ENCODE data around the gene PNLIPRP2. TPM values are rescaled to one million over a fixed set of nuclear protein-coding genes. Genes with fewer than 3 reads are reported as not detected.

Gene PNLIPRP2
- total and polyA plus RNA-seq, 7 donors = 0.01 to 0.91 (median 0.14) TPM; not detected in 3

- H3K9me3 ChIP-seq = no peaks in the 10 kb centered on the region
- ATAC-seq = no peak
Measured at GRCh38 chr10:116611153-116611545, 9.6 kb upstream of the PNLIPRP2 start.

GRCh38 chr10:116612107-116612769, 8.5 kb upstream of the PNLIPRP2 start:
- ATAC-seq = no peak
- TF ChIP-seq, protein P1, sequence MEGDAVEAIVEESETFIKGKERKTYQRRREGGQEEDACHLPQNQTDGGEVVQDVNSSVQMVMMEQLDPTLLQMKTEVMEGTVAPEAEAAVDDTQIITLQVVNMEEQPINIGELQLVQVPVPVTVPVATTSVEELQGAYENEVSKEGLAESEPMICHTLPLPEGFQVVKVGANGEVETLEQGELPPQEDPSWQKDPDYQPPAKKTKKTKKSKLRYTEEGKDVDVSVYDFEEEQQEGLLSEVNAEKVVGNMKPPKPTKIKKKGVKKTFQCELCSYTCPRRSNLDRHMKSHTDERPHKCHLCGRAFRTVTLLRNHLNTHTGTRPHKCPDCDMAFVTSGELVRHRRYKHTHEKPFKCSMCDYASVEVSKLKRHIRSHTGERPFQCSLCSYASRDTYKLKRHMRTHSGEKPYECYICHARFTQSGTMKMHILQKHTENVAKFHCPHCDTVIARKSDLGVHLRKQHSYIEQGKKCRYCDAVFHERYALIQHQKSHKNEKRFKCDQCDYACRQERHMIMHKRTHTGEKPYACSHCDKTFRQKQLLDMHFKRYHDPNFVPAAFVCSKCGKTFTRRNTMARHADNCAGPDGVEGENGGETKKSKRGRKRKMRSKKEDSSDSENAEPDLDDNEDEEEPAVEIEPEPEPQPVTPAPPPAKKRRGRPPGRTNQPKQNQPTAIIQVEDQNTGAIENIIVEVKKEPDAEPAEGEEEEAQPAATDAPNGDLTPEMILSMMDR (IDR thresholded peaks at IDR 0.05) = no peak
- Histone ChIP-seq H3K36me3 (ENCODE audit: insufficient read depth in 1 of 2, low read depth in 1 of 2) (no peaks in the 10 kb centered on the region), H3K4me1 (no peaks in the 10 kb centered on the region), H3K4me3 (no peak overlapping the region), H3K27me3 (ENCODE audit: insufficient read depth in 3 of 3, low read length in 2 of 3) (peaks cover 0 to 18% (median 2%) of the 10 kb centered on the region in 3 donors), H3K27ac (no peak overlapping the region), H3K9me3 (no peaks in the 10 kb centered on the region)
- WGBS, 3 donors = 87 to 92% (median 90%) methylated on average over 8 of the region's 8 CpGs
- intact Hi-C loops (cut with DNase I) = no loop called here
- DNase-seq = no peak

More at GRCh38 chr10:116611153-116611545, 9.6 kb upstream of the PNLIPRP2 start:
- Histone ChIP-seq H3K27me3 (ENCODE audit: insufficient read depth in 3 of 3, low read length in 2 of 3) (peaks cover 0 to 18% (median 2%) of the 10 kb centered on the region in 3 donors), H3K4me1 (no peaks in the 10 kb centered on the region), H3K4me3 (no peak overlapping the region), H3K27ac (no peak overlapping the region), H3K36me3 (ENCODE audit: insufficient read depth in 1 of 2, low read depth in 1 of 2) (no peaks in the 10 kb centered on the region)
- DNase-seq = no peak
- TF ChIP-seq, protein P1 (IDR thresholded peaks at IDR 0.05) = no peak
- WGBS, 3 donors = 60 to 75% (median 74%) methylated on average over 3 of the region's 3 CpGs
- intact Hi-C loops (cut with DNase I) = no loop called here

DNA sequence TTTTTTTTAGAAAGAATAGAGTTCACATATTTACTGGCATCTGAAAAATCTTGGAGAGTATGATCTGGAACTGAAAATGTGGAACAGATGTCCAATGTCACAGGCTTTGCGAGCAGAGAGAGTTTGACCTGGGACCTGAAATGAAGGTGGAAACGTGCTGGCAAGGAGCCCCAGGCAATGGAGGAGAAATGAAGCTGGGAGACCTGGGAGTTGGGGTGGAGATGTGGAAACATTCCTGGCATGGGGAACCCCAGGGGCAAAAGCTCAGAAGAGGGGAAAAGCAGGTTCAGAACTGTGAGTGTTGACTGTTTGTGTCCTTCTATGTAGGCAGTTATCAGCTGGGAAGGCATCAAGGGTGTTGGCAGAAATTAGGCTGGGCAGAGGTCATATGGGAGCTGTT, 7.3 kb upstream of the PNLIPRP2 start:
- WGBS, 3 donors = 45 to 56% (median 47%) methylated on average over 2 of the region's 2 CpGs
- H3K36me3 ChIP-seq (ENCODE audit: insufficient read depth in 1 of 2, low read depth in 1 of 2) = no peaks in the 10 kb centered on the region
- peaks cover 0 to 18% (median 4%) of the 10 kb centered on the region in 3 donors for H3K27me3 ChIP-seq (ENCODE audit: insufficient read depth in 3 of 3, low read length in 2 of 3)
- no peak overlapping the region for H3K27ac ChIP-seq
- no peak overlapping the region for H3K4me3 ChIP-seq
- ATAC-seq (no peak), DNase-seq (no peak)
- TF ChIP-seq, protein P1 (IDR thresholded peaks at IDR 0.05) = no peak
- intact Hi-C loops (cut with DNase I) = no loop called here
- H3K9me3 ChIP-seq = no peaks in the 10 kb centered on the region
- H3K4me1 ChIP-seq = no peaks in the 10 kb centered on the region

GRCh38 chr10:116614796-116615195, 6.0 kb upstream of the PNLIPRP2 start:
- Histone ChIP-seq H3K9me3 (no peaks in the 10 kb centered on the region), H3K36me3 (ENCODE audit: insufficient read depth in 1 of 2, low read depth in 1 of 2) (no peaks in the 10 kb centered on the region), H3K27ac (no peak overlapping the region), H3K27me3 (ENCODE audit: insufficient read depth in 3 of 3, low read length in 2 of 3) (peaks cover 0 to 11% (median 2%) of the 10 kb centered on the region in 3 donors), H3K4me3 (no peak overlapping the region), H3K4me1 (no peaks in the 10 kb centered on the region)
- 29 to 42% (median 39%) methylated on average over 2 of the region's 2 CpGs for WGBS, 3 donors
- TF ChIP-seq, protein P1 (IDR thresholded peaks at IDR 0.05) = no peak
- DNase-seq (no peak), ATAC-seq (no peak)
- intact Hi-C loops (cut with DNase I) = no loop called here
